Prostate gland (tissue), 2 donors: ENCODE data around the gene SLC39A1.

Source experiments
- CTCF ChIP-seq, 4 experiments: fragments of 200-600 bp in 2 of 4; fragments of 450-650 bp in 2 of 4; sonication (generic) in 2 of 4; IDR thresholded peaks; 1 replicate in 3 of 4; 2 replicates in 1 of 4; pipeline ENCODE4 v1.5.1; 2016 to 2019; ENCODE audit warnings: antibody characterized with exemption in 4 of 4, mild to moderate bottlenecking in 2 of 4, moderate library complexity in 2 of 4
- POLR2A ChIP-seq: fragments of 450-650 bp; IDR thresholded peaks from one replicate; pipeline ENCODE4 v1.6.1; 2016; ENCODE audit warnings: antibody characterized with exemption, mild to moderate bottlenecking
- POLR2AphosphoS5 ChIP-seq: sonication (generic); formaldehyde crosslinking; IDR thresholded peaks from one replicate; pipeline ENCODE4 v1.6.1; 2017; ENCODE audit warnings: antibody characterized with exemption

- TF ChIP-seq CTCF (IDR thresholded peaks at IDR 0.05) (no peak), POLR2AphosphoS5 (peak; percentile 95), POLR2A (peak; percentile 83)
Measured at GRCh38 chr1:153963030-153963849, at the start of gene SLC39A1.
